HG02938 (cell line): ENCODE measurements around the gene ARSI.

Experiments used
- ATAC-seq: cut with Tn5 transposase; IDR thresholded peaks from one replicate; pipeline ENCODE4 v1.9.1; 2021; ENCODE audit warnings: mild to moderate bottlenecking, moderate library complexity; ENCODE audit not compliant: unreplicated experiment

Gene ARSI

GRCh38 chr5:150302301-150303069 lies at the start of gene ARSI:
Gene ARSI, minus strand, starts transcription at chr5:150302905. Its CDS starts 532 bp downstream, at chr5:150302373.
- no peak for ATAC-seq

DNA sequence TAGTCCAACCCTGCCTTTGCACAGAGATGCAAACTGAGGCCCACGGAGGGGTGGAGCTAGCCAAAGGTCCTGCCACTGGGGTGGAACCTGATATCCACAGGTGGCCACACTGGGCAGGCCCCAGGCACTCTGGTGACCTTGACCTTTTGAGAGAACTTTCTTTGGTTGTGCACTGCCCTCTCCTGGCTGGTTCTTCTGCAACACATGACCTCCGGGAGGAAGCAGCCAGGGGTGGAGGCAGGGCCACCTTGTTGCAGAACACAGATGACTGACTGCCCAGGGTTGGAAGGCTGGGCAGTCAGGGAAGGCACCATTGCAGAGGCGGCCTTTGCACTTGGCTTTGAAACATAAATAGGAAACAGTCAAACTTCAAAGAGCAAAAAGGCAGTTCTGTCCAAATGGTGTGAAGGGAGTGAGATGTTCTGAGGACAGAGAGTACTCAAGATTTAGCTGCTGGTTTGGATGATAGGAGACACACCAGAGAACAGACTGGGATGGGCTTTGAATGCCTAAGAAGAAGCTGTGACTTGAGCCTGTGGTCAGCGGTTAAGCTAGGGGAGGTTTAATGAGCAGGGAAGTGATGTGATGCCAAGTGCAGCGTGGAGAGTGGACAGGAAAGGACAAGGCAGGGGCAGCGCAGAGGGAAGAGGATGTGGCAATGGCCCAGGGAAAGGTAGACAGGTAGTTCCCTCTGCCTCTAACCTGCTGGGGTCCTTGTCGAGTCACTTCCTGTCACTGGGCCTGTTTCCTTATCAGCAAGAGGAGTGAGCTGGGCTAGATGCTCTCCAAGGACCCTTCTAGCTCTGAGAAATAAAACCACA lies 48.0 kb upstream of the ARSI start:
- peak; percentile 92 for ATAC-seq

GRCh38 chr5:150349681-150350275 lies 47.1 kb upstream of the ARSI start:
- no peak for ATAC-seq

GRCh38 chr5:150347451-150347850 lies 44.7 kb upstream of the ARSI start:
- no peak for ATAC-seq

GRCh38 chr5:150347003-150347402 lies 44.3 kb upstream of the ARSI start:
- no peak for ATAC-seq

- ATAC-seq, result no peak
Measured at GRCh38 chr5:150346592-150346991, 43.9 kb upstream of the ARSI start.

DNA sequence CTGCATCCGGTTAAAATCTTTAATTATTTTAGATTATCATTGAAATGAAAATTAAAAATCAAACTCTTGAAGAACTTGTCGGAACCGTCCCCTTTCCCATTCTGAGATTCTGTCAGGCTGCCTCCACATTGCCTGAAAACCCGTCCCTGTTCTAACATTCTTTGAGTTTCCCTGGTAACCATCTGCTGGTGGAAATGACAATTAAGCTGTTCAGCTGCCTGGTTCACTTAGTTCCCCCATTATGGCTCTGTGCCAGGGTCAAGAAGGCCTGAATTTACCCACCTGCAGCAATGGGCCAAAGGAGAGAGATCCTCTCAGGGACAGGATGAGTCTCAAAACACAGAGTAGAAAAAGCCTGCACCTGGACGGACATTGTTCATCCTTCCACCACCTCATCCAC lies 43.0 kb upstream of the ARSI start:
- ATAC-seq, result no peak

- no peak for ATAC-seq
Measured at GRCh38 chr5:150343994-150344631, 41.4 kb upstream of the ARSI start.

DNA sequence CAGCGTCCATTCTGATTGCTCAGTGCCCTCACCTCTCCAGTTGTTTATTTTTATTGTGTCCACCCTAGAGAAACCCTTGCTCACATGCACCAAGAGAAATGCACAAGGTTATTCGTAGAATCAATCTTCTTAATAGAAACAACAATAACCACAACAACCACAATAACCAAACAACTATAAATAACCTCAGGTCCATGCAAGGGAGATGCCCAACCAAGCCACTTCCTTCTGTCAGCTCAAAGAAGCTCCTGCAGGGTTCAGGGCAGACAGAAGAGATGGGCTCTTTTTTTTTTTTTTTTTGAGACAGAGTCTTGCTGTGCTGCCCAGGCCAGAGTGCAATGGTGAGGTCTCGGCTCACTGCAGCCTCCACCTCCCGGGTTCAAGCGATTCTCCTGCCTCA lies 39.9 kb upstream of the ARSI start:
- no peak for ATAC-seq

GRCh38 chr5:150341989-150342388 lies 39.3 kb upstream of the ARSI start:
- ATAC-seq, result no peak

DNA sequence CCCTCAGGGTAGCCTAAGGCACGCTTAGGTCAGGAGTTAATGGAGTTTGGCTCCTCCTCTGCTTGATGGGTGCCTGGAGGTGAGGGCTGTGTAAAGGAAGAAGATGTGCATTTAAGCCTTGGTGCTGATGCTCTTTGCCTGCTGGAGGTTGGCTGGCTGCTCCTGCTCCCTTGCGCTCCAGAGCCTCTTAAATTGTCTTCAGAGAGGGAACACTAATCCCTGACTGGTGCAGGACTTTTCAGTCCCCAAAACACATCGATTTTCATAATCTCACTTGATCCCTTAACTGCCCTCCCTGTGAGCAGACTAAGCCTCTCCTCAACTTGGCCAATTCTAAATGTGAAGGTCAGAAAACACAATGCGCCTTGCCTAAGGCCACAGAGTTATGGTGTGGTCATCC lies 38.6 kb upstream of the ARSI start:
- ATAC-seq, result no peak

GRCh38 chr5:150340614-150341255 lies 38.0 kb upstream of the ARSI start:
- no peak for ATAC-seq

- ATAC-seq, result no peak
Measured at GRCh38 chr5:150339841-150340240, 37.1 kb upstream of the ARSI start.

DNA sequence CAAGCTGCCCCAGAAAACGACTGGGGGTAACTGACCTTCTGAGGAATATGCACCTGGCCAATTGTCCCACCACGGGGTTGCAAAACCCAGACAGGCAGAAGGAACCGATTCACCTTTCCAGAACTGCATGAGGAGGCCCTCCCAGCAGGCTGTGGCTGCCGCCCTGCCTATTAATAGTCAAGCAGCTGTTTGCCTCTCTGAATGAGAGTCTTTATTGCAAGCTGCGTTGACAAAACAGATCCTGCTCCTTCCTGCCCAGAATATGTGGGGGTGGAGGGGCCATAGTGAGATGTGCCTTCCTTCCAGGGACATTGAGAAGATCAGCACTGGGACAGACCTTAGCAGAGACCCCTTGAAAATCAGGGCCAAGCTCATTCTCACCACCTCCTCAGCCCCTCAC lies 36.5 kb upstream of the ARSI start:
- no peak for ATAC-seq

- no peak for ATAC-seq
Measured at GRCh38 chr5:150338546-150338945, 35.8 kb upstream of the ARSI start.

DNA sequence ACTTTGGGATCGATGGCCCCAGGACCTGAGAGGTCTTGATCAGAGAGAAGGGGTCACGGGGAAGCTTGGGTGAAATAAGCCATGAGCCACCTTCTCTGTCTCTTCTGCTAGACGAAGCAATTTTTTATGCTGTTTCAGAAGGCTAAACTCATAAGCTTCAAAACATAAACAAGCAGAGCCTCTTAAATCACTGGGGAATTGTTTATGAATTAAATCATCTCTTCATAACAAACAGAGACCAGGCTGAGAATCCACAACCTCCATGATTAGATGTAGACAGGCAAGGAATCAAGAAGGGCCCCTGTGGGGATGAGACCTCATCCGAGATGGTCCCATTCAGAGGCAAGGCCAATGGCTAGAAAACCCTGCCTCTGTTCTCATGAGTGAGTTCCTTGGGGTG lies 33.1 kb upstream of the ARSI start:
- ATAC-seq, result no peak

DNA sequence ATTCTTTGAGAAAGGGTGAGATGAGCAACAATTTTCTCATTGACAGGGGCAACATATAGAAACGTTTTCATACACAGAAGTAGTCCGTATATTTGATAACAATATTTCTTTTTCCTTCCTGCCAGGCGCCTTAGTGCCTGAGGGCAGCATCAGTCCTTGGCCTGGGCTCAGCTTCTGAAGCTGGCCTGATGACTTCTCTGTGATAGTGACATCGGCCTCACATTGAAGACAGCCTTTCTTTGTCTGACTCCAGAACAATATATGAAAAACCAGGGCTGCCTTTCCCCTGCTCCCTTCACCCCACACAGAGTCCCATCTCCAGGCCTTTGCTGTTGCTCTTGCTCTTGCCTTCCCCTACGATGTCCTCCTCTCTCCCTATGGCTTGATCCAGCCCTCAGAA lies 30.7 kb upstream of the ARSI start:
- ATAC-seq, result no peak

GRCh38 chr5:150329881-150330876 lies 27.5 kb upstream of the ARSI start:
- ATAC-seq, result no peak

GRCh38 chr5:150329038-150329437 lies 26.3 kb upstream of the ARSI start:
- ATAC-seq, result no peak

DNA sequence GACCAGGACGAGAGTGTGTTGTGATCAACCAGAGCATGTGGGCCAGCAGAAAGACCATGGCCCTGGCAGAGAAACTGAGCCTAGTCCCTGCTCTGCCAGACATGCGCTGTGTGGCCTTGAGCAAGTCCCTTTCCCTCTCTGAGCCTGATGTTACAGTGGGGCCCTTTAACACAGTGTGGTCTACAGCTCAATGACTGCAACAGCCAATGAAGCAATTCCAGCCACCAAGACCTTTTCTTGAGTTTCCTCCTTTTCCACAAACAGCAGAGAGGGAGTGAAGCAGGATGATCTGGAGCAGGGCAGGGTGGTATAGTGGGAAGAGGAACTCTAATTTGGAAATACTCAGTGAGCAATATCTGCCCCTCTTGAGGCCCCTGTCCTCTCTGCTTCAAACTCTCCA lies 25.8 kb upstream of the ARSI start:
- ATAC-seq, result no peak
